ENCODE measurements around the gene PRR33.
"Not testable (repeated sequence)": the region's sequence is repeated elsewhere in the genome, so short reads cannot be mapped to it uniquely, and the experiment has no call there.

Gene PRR33

GRCh38 chr11:1878137-1879031 lies 13.3 kb downstream of the PRR33 start:
- no peak overlapping the region for H3K4me3 Mint-ChIP-seq
- peaks cover 35% of the 10 kb centered on the region for H3K4me1 Mint-ChIP-seq
- peaks cover 59% of the 10 kb centered on the region for H3K36me3 Mint-ChIP-seq
- DNase-seq (ENCODE audit: low spot score in 2 of 2): no peak
- H3K27ac Mint-ChIP-seq: peak overlapping the region; percentile 50
- no peaks in the 10 kb centered on the region for H3K9me3 Mint-ChIP-seq
- ATAC-seq: no peak

- peaks cover 68% of the 10 kb centered on the region for H3K36me3 Mint-ChIP-seq
- no peak for DNase-seq (ENCODE audit: low spot score in 2 of 2)
- H3K9me3 Mint-ChIP-seq: no peaks in the 10 kb centered on the region
- H3K27ac Mint-ChIP-seq: peak overlapping the region; percentile 50
- no peak for ATAC-seq
- H3K4me1 Mint-ChIP-seq: peaks cover 44% of the 10 kb centered on the region
- no peak overlapping the region for H3K4me3 Mint-ChIP-seq
Measured at GRCh38 chr11:1877211-1878136, 14.2 kb downstream of the PRR33 start.

GRCh38 chr11:1876361-1877063 lies 15.2 kb downstream of the PRR33 start:
- Mint-ChIP-seq H3K27ac (peak overlapping the region; percentile 43), H3K4me1 (peaks cover 54% of the 10 kb centered on the region), H3K9me3 (no peaks in the 10 kb centered on the region), H3K4me3 (no peak overlapping the region), H3K36me3 (peaks cover 78% of the 10 kb centered on the region)
- DNase-seq (ENCODE audit: low spot score in 2 of 2) (no peak), ATAC-seq (no peak)

- not testable (repeated sequence) for ATAC-seq; H3K9me3 Mint-ChIP-seq; H3K4me3 Mint-ChIP-seq; DNase-seq (ENCODE audit: low spot score in 2 of 2)
- peak overlapping the region; percentile 43 for H3K27ac Mint-ChIP-seq
- H3K36me3 Mint-ChIP-seq: peaks cover 81% of the 10 kb centered on the region
- H3K4me1 Mint-ChIP-seq: peaks cover 56% of the 10 kb centered on the region
Measured at GRCh38 chr11:1875851-1876301, 15.8 kb downstream of the PRR33 start.

- no peak overlapping the region for H3K4me3 Mint-ChIP-seq
- no peak for ATAC-seq
- no peaks in the 10 kb centered on the region for H3K9me3 Mint-ChIP-seq
- no peak for DNase-seq (ENCODE audit: low spot score in 2 of 2)
- no peak overlapping the region for H3K27ac Mint-ChIP-seq
- H3K36me3 Mint-ChIP-seq: peaks cover 81% of the 10 kb centered on the region
- H3K4me1 Mint-ChIP-seq: peaks cover 56% of the 10 kb centered on the region
Measured at GRCh38 chr11:1875093-1875850, 16.4 kb downstream of the PRR33 start.

- H3K4me1 Mint-ChIP-seq: peaks cover 56% of the 10 kb centered on the region
- not testable (repeated sequence) for H3K4me3 Mint-ChIP-seq; DNase-seq (ENCODE audit: low spot score in 2 of 2); H3K27ac Mint-ChIP-seq; H3K9me3 Mint-ChIP-seq; ATAC-seq
- H3K36me3 Mint-ChIP-seq: peaks cover 81% of the 10 kb centered on the region
Measured at GRCh38 chr11:1874441-1875092, 17.1 kb downstream of the PRR33 start.

GRCh38 chr11:1873813-1874150 lies 17.9 kb downstream of the PRR33 start:
- not testable (repeated sequence) for H3K9me3 Mint-ChIP-seq; DNase-seq (ENCODE audit: low spot score in 2 of 2); ATAC-seq; H3K4me3 Mint-ChIP-seq
- Mint-ChIP-seq H3K36me3 (peaks cover 81% of the 10 kb centered on the region), H3K27ac (peak overlapping the region; percentile 93), H3K4me1 (peaks cover 63% of the 10 kb centered on the region)

GRCh38 chr11:1873048-1873812 lies 18.5 kb downstream of the PRR33 start:
- ATAC-seq: no peak
- DNase-seq (ENCODE audit: low spot score in 2 of 2): no peak
- no peaks in the 10 kb centered on the region for H3K9me3 Mint-ChIP-seq
- H3K4me3 Mint-ChIP-seq: no peak overlapping the region
- H3K4me1 Mint-ChIP-seq: peaks cover 69% of the 10 kb centered on the region
- H3K36me3 Mint-ChIP-seq: peaks cover 83% of the 10 kb centered on the region
- peak overlapping the region; percentile 93 for H3K27ac Mint-ChIP-seq

GRCh38 chr11:1872267-1872985 lies 19.3 kb downstream of the PRR33 start:
- DNase-seq (ENCODE audit: low spot score in 2 of 2) (no peak), ATAC-seq (no peak)
- H3K36me3 Mint-ChIP-seq: peaks cover 84% of the 10 kb centered on the region
- H3K27ac Mint-ChIP-seq: peak overlapping the region; percentile 93
- no peak overlapping the region for H3K4me3 Mint-ChIP-seq
- H3K4me1 Mint-ChIP-seq: peaks cover 71% of the 10 kb centered on the region
- H3K9me3 Mint-ChIP-seq: no peaks in the 10 kb centered on the region

- DNase-seq (ENCODE audit: low spot score in 2 of 2) (no peak), ATAC-seq (no peak)
- Mint-ChIP-seq H3K4me3 (peak overlapping the region; percentile 69), H3K36me3 (peaks cover 89% of the 10 kb centered on the region), H3K4me1 (peaks cover 74% of the 10 kb centered on the region), H3K9me3 (no peaks in the 10 kb centered on the region), H3K27ac (peak overlapping the region; percentile 93)
Measured at GRCh38 chr11:1871531-1871930, 20.2 kb downstream of the PRR33 start.

- Mint-ChIP-seq H3K36me3 (peaks cover 89% of the 10 kb centered on the region), H3K4me1 (peaks cover 74% of the 10 kb centered on the region)
- DNase-seq (ENCODE audit: low spot score in 2 of 2): no peak
Measured at GRCh38 chr11:1870721-1871466, 20.8 kb downstream of the PRR33 start.

GRCh38 chr11:1870326-1870696 lies 21.4 kb downstream of the PRR33 start:
- Mint-ChIP-seq H3K36me3 (peaks cover 89% of the 10 kb centered on the region), H3K27ac (peak overlapping the region; percentile 93), H3K4me3 (peak overlapping the region; percentile 69), H3K9me3 (no peaks in the 10 kb centered on the region), H3K4me1 (peaks cover 71% of the 10 kb centered on the region)
- DNase-seq (ENCODE audit: low spot score in 2 of 2): no peak
- ATAC-seq: peak; percentile 1

More at GRCh38 chr11:1870721-1871466, 20.8 kb downstream of the PRR33 start:
- Mint-ChIP-seq H3K4me3 (peak overlapping the region; percentile 69), H3K9me3 (no peaks in the 10 kb centered on the region), H3K27ac (peak overlapping the region; percentile 93)
- ATAC-seq: peak; percentile 69

All from stimulated activated effector memory CD8-positive, alpha-beta T cell treated with anti-CD3 and anti-CD28 coated beads, Interleukin-12 subunit alpha, Interleukin-12 subunit beta, amount 100 ng/mL, for 72 hours (primary cell).